NCI-H187 treated with DMSO at 0.1 percent for 48 hours (cell line): ENCODE data around the gene NTN5.
A peak's percentile ranks its signal among the peaks of the same experiment; 100 is the strongest.
"Not testable (repeated sequence)": the region's sequence is repeated elsewhere in the genome, so short reads cannot be mapped to it uniquely, and the experiment has no call there.

Source experiments
- DNase-seq: peaks from one replicate; lab custom pipeline; 2025; lab: John Stamatoyannopoulos, UW

The NTN5 gene

DNA sequence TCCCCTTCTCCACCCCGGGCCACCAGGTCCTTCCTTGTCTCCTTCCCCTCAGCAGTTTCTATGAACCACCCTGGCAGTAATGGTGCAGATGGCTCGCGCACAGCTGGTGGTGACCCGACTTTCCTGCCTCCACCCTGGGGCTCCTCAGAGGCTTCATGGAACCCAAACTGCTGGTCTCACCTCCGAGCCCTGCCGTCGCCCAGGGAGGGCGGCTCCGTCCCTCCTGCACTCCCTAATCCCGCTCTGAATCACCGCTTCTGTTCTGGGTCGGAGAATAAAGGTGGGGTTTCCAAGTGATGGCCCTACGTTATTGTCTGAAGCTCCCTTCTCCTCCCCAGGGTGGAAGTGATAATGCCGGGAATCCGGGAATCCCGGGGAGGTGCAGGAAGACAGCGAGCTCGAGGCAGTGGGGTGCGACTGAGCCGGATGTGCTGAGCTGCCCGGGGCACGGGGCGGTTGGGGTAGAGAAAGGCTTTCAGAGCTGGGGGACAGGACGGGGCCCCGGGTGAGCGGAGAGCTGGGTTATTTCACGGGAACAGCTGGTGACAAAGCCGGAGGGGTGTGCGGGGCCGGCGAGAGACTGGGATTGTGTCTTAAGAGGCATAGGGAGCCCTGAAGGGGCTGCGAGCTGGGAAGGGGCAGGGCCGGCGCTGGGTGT is 23.7 kb upstream of the NTN5 start:
- no peak for DNase-seq

DNA sequence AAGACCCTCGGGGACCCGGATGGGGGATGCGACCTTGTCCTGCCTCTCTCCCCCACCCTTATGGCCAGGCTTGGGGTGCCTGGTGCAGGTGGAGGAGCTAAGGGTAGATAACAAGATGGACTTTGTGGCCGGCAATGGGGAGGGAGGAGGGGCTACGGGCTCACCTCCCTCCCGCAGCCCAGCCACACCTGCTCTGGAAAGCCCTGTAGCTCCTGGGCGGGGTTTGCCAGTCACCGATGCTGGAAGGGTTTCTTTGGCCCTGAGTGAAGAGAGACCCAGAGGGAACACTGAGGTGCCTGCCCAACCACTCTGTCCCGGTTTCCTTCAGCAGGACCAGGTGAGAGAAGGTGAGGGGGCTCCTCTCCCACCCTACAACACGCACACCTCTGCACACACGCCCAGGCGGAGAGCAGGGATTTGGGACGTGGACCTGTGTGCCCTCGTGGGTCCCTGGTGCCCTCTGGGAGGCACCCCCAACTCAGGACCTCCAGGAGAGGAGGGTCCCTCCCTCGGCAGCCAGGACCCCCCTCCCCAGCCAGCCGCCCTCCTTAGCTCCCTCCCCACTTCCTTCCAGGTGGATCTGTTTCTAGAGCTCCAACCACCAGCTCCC is 23.0 kb upstream of the NTN5 start, which contains the start of gene FUT2:
TSS of gene FUT2 (plus strand) at position 229 of the 610 bp plus-strand sequence. CDS start 6,986 bp downstream, outside the sequence.
- peak; percentile 55 for DNase-seq

DNA sequence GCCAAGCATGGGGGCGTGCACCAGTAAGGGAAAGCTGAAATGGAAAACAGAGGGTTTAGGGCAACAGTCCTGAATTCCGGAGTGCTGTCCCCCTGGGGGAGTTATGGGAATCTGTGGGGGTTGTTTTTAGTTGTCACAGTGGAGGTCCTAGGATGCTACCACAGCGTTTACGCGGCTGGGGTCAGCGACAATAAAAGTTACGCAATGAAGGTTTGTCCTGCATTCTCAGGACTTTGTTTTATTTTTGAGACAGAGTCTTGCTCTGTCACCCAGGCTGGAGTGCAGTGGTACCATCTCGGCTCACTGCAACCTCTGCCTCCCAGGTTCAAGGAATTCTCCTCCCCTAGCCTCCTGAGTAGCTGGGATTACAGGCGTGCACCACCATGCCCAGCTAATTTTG is 20.8 kb upstream of the NTN5 start:
- DNase-seq = not testable (repeated sequence)

DNA sequence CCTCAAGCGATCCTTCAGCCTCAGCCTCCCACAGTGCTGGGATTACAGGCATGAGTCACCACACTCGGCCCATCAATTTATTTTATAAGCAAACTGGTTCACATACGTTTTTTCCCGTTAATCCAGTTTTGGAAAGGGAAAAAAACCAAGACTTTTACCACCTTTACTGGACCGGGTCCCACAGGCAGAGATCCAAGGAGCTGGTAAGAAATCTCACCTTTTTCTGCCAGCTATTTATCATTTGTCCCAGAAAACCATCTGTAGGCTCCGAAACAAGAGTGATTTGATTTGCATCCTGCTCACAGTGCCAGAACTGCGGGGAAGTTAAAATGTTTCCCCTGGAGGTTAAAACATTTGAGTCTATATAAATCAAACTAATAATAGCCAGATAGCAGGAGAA is 16.6 kb upstream of the NTN5 start:
- no peak for DNase-seq

DNA sequence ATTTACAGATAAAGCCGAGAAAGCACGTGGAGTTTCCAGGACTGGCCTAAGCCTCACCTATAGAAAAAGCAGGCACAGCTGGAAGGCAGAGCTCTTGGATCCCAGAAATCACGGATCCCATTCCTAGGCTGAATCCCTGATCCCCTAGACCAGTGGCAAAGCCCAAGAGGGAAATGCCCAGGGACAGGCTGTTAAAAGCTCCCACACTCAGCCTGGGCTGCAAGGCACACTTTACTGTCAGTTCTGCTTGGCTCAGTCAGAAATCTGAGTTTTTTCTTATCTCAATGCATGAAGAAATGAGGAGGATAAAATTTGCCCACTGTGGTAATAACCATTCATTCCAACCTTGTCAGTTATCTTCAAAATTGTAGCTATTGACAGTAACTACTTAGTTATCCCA is 15.0 kb upstream of the NTN5 start:
- DNase-seq = no peak

DNA sequence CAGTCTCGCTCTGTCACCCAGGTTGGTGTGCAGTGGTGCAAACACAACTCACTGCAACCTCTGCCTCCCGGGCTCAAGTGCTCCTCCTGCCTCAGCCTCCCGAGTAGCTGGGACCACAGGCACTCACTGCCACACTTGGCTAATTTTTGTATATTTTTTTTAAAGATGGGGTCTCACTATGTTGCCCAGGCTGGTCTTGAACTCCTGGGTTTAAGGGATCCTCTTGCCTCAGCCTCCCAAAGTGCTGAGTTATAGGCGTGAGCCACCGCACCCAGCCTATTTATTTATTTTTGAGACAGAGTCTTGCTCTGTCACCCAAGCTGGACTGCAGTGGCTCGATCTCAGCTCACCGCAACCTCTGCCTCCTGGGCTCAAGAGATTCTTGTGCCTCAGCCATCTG is 13.8 kb upstream of the NTN5 start:
- not testable (repeated sequence) for DNase-seq

DNA sequence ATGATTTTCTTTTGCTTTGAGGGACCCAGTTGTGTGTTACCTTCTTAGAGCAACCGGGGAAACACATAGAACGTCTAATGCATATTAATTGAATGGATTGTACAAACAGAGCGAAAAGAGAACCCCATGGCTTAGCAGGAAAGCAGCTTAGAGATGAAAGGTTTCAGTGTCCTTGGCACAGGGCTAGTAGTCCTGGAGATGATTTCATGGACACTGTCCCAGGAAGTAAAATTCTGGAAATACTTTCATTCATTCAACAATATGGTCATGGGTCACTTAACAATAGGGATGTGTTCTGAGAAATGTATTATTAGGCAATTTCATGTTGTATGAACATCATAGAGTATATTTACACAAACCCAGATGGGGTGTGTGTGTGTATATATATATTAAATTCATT is 13.3 kb upstream of the NTN5 start:
- DNase-seq = no peak

DNA sequence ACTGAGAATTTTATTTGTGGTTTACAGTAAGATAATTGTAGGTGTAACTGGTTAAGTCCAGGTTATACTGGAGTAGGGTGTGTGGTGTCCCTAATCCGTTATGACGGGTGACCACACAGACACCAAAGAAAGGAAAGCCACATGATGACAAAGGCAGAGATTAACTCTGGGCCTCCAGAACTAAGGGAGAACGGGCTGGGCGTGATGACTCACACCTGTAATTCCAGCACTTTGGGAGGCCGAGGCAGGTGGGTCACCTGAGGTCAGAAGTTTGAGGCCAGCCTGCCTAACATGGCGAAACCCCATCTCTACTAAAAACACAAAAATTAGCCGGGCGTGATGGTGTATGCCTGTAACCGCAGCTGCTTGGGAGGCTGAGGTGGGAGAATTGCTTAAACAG is 12.8 kb upstream of the NTN5 start:
- DNase-seq = no peak

DNA sequence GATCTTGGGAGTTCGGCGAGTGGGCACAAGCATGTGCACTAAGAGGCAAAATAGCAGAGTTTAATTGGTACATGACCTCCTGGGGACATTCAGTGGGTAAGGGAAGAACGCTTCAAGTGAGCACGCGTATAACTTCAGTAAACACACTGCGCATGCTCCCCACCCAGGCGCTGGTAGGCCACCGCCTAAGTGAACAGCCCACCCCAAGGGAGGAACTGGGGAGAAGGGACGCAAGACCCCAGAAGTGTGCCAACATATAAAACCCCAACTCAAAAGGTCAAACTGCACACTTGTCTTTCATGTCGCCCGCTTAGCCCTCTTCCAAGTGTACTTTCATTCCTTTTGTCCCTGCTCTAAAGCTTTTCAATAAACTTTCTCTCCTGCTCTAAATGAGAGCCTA is 10.5 kb upstream of the NTN5 start:
- no peak for DNase-seq

DNA sequence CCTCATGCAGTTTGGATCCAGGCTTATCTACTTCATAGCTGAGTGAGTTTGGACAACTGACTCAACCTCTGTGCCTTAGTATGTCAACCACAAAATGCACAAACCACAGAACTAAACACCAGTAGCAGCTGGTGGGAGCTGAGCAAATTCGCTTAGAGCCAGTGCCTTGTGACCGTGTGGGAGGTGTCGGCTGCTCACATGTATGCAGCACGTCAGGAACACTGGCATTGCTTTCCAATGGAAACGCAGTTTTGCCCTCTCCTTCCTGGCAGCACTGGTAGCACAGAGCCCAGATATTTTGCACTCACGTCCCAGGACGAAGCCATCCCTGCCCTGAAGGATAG is 8.3 kb upstream of the NTN5 start:
- no peak for DNase-seq

DNA sequence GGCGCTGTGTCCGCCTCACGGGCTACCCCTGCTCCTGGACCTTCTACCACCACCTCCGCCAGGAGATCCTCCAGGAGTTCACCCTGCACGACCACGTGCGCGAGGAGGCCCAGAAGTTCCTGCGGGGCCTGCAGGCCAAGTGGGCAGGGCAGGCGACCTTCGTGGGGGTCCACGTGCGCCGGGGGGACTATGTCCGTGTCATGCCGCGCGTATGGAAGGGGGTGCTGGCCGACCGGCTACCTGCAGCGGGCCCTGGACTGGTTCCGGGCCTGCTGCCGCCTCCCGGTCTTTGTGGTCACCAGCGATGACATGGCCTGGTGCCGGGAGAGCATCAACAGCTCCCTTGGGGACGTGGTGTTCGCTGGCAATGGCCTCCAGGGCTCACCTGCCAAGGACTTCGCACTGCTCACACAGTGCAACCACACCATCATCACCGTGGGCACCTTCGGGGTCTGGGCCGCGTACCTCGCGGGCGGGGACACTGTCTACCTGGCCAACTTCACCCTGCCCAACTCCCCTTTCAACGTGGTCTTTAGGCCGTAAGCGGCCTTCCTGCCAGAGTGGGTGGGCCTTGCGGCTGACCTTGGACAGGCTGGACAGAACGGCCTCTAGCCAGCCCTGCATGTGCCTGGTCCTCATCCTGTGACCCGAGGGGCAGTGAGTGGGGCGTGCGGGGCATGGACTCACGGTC is 7.8 kb upstream of the NTN5 start:
- no peak for DNase-seq

DNA sequence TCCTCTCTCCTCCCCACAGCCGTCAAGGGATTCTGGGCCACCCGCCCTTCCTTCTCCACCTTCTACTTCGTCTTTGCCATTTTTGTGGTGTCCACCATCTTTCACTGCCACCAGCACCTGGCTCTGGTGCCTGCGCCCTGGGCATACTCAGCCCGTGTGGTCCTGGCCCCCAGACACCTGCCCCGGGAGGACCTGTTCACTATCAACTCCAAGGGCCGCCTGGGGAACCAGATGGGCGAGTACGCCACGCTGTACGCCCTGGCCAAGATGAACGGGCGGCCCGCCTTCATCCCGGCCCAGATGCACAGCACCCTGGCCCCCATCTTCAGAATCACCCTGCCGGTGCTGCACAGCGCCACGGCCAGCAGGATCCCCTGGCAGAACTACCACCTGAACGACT is 7.2 kb upstream of the NTN5 start:
- not testable (repeated sequence) for DNase-seq

DNA sequence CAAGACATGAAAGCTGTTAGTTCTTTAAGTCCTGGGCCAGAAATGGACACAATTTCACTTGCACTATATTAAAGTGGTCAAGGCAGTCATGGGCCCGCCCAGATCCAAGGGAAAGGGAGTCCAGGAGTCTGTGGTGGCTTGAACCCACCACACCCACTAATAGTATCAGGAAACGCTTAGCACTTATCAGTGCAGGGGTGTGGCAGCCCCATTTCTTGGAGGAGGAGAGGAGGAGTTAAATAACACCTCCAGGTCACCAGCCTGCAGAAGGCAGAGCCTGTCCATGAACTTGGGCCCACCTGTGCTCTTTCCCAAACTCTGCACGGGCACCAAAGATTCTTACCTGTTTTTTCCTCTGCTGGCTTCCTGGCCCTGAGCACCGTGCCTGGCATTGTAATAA is 5.4 kb upstream of the NTN5 start:
- no peak for DNase-seq

DNA sequence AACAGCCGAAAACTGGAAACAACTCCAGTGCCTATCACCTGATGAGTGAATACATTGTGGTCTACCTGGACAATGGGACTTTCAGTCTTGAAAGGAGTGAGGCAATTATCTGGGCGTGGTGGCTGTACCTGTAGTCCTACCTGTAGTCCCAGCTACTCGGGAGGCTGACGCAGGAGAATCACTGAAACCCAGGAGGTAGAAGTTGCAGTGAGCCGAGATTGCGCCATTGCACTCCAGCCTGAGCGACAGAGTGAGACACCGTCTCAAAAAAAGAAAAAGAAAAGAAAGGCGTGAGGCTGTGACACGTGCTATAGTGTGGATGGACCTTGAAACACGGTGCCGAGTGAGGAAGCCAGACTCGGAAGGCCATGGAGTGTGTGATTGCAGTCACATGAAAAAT is 4.1 kb upstream of the NTN5 start:
- DNase-seq = no peak

DNA sequence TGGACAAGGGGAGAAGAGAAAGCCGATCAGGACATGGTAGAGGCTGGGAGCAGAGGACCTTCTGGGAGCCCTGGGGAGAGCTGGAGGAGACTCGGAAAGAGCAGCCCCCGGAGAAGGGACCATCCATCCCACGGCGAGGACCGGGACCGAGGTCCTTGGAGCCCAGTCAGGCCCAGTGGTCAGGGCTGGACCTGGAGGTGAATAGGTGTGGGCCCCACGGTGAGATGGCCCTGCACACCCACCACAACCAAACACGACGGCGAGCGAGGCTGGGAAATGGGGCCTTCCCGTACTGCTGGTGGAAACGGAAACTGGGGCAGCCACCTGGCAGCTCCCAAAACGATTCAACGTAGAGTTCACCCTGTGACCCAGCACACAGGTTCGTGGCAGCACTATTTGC is 3.7 kb upstream of the NTN5 start:
- no peak for DNase-seq

DNA sequence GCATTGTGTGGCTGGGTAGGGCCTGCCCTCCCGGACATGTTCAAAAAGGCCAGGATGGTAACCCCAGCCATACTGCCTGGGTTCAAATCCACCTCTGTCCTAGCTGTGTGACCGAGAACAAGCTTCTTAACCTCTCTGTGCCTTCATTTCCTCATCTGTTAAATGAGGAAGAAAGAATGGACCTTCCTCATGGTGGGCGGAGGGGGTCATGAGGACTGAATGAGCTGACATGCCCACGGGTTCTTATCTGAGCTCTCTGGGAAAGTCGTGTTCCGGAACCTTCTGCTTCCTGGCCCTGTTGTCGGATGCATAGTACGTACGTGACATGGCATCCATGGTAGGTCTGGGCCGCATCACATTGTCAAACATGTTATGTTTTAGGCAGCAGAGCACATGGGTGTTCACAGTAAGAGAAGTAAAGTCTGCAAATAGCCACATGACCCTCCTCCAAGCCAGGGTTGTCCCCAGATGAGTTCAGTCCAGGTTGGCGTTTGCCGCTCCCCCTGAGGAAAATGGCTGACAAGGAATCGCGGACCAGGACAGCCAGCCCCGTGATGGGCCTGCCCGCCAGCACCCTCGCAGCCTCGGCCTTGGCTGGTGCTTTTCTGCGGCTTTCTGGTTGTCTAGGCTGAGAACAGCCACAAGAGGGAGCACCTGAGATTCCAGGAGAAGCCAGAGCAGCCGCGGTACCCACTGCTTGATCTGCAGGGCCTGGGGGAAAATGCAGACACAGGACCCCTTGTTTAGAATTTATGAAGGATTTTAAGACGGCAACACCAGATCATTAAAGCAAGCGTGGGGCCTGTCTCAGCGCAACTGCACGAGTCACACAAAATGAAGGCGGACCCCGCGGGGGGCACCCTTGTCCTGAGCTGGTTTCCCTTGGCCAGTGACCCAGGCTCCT is 2.4 kb upstream of the NTN5 start:
- DNase-seq = peak; percentile 63

DNA sequence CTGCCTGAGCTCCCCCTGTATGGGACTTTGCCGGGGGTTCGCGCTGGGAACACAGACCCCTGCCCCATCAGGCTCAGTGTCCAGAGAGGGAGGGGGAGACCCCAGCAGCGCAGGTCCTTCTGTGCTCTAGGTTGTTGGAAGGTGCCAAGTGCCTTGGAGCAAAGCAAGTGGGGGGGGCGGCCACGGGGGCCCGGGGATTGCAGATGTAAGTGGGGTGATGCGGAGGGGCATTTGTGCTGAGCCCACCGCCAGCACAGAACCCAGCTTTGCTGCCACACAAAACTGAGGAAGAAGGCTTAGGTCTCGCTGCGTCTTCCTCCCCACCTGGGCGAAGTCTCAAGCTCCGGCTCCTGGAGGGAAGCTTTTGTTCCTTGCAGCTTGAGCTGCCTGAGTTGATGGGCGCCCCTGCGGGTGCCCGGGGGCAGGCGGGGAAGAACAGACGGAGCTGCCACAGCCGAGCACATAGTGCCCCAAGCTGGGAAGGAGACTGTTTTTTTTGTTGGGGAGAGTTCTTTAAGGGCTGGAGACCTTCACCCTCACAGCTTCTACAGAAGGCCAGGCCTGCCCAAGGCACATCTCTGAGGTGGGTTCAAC is 1.5 kb upstream of the NTN5 start:
- DNase-seq = no peak

DNA sequence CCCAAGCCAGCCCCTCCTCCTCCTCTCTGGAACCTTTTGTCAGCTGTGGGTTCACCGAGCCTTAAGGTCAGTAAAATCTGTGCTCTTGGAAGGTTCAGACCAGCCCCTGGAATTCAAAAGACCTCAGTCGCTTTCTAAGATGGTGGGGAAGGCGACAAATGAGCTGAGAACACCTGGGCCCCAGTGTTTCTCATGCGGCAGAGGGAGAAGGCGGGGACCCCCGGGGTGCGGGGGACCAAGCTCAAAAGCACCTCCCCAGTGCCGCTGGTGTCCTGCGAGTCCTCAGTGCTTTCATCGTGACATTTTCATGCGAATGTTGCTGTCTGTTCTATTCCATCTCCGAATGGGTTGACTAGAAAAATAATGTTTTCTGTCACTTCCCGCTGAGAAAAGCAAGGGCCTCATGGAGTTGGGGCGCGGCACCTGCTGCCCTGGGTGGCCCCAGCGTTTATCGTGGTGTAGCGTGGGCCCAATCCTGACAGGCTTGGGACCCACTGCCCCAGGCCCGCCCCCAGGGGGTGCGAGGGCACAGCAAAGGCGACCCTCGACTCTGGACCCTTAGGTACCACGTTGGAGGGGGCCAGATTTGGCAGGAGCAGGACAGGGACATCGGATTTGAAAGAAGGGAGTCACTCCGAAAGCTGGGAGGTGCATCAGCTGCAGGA is 751 bp upstream of the NTN5 start:
- DNase-seq = no peak

DNA sequence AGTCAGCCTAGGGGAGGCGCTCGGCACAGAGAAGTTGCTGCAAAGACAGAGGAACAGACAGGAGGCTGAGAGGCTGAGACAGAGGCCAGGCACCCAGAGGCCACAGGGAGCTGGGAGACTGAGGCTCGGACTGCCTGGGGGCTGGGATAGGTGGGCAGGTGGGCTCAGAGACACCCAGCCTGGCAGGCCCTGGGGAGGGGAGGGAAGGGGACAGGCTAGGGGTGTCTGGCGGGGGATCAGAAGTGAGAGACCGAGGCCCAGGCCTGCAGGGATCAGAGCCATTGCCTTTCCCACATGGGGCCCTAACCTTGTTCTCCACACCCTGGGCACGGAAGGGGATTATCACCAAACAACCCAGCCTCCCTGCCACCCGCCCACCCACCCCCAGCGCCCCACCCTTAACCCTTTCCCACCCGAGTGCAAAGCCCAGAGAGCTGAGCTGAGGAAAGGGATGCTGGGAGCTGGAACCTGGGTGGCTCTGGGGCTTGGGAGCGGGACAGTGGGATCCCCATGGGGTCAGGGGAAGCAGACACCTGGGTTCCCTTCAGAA is 1.3 kb downstream of the NTN5 start:
- DNase-seq = no peak

DNA sequence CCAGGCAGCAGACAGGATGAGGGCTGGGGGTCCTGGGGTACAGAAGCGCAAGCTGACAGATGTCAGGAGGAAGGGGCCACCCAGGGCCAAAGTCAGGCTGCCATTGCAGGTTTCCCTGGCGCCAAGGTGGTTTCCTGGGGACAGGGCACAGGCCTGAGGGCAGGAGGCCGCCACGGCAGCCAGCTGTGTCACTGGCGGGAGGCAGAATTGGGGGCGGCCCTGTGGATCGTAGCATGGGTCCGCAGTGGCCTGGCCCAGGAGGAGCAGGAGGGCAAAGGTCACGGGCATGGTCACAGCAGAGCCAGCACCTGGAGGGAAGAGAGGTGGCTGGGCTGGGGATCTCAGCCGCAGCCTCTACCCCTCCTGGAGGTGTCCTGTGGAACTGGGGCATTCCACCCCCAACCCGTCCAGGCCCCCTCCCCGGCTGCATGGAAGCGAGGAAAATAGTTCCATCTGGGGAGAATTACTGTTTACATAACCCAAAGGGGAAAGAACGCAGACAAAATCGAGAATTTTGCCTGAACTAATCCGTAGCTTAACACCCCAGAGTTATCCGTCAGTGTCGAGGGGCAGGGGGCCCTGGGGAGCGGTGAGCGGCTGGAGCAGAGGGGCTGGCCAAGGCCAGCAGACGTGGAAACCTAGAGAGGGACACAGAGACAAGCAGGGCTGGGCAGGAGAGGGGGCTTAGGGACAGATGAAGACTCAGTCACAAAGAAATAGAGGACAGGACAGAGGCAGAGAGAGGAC is 1.9 kb downstream of the NTN5 start:
- DNase-seq = no peak
